Neuronal stem cell (in vitro differentiated cells): Measurements from ENCODE around the gene H2AZ2.
A peak's percentile ranks its signal among the peaks of the same experiment; 100 is the strongest.

ENCODE experiments used
- DNase-seq: peaks from one replicate; pipeline ENCODE4 v3.0.0-alpha.2; 2013; ENCODE audit warnings: low spot score
- H2AFZ ChIP-seq: one replicate; pipeline ENCODE4 v1.6.1; 2013; ENCODE audit warnings: mild to moderate bottlenecking, low read length, inconsistent platforms
- H2AK5ac ChIP-seq: 2 replicates; pipeline ENCODE4 v1.6.1; 2013; ENCODE audit warnings: low read depth, mild to moderate bottlenecking, inconsistent platforms, low read length, moderate library complexity, mixed read lengths
- H2BK120ac ChIP-seq: 2 replicates; pipeline ENCODE4 v1.6.1; 2013; ENCODE audit warnings: low read depth, mild to moderate bottlenecking, inconsistent platforms, low read length, moderate library complexity, mixed read lengths
- H2BK12ac ChIP-seq: one replicate; pipeline ENCODE4 v1.6.1; 2013; ENCODE audit warnings: low read length, inconsistent platforms
- H2BK15ac ChIP-seq: 2 replicates; pipeline ENCODE4 v1.6.1; 2013; ENCODE audit warnings: mild to moderate bottlenecking, low read length, inconsistent platforms, mixed read lengths
- H2BK5ac ChIP-seq: one replicate; pipeline ENCODE4 v1.6.1; 2013; ENCODE audit warnings: inconsistent platforms, mild to moderate bottlenecking, low read length, moderate library complexity
- H3K14ac ChIP-seq: one replicate; pipeline ENCODE4 v1.6.1; 2013; ENCODE audit warnings: low read length, inconsistent platforms
- H3K18ac ChIP-seq: 2 replicates; pipeline ENCODE4 v1.6.1; 2013; ENCODE audit warnings: low read length, inconsistent platforms
- H3K23ac ChIP-seq: 2 replicates; pipeline ENCODE4 v1.6.1; 2013; ENCODE audit warnings: low read depth, mild to moderate bottlenecking, mixed read lengths, low read length, inconsistent platforms; ENCODE audit not compliant: poor library complexity
- H3K27ac ChIP-seq: replicated peaks from 3 replicates; pipeline ENCODE4 v1.5.1; 2013; ENCODE audit warnings: low read length, inconsistent platforms
- H3K27me3 ChIP-seq, 3 experiments: 2 replicates each; pipeline ENCODE4 v1.6.1; 2013; ENCODE audit warnings: low read length in 3 of 3, mild to moderate bottlenecking in 2 of 3, inconsistent platforms in 1 of 3, low read depth in 1 of 3, mixed read lengths in 1 of 3, moderate library complexity in 1 of 3; ENCODE audit not compliant: control insufficient read depth in 3 of 3, insufficient read depth in 3 of 3
- H3K36me3 ChIP-seq, 2 donors: replicated peaks in 1 of 2; 2 replicates each; pipeline ENCODE4 v1.6.1; 2013; ENCODE audit warnings: low read length in 2 of 2; ENCODE audit not compliant: control insufficient read depth in 2 of 2, insufficient read depth in 2 of 2
- H3K4ac ChIP-seq: 2 replicates; pipeline ENCODE4 v1.6.1; 2013; ENCODE audit warnings: inconsistent platforms, mild to moderate bottlenecking, low read length, moderate library complexity
- H3K4me1 ChIP-seq, 2 donors: 1 replicate in 1 of 2; 2 replicates in 1 of 2; pipeline ENCODE4 v1.6.1; 2013; ENCODE audit warnings: low read length in 2 of 2, low read depth in 1 of 2; ENCODE audit not compliant: control insufficient read depth in 2 of 2, insufficient read depth in 1 of 2
- H3K4me2 ChIP-seq: one replicate; pipeline ENCODE4 v1.6.1; 2013; ENCODE audit warnings: mild to moderate bottlenecking, low read length, inconsistent platforms; ENCODE audit not compliant: insufficient read depth, poor library complexity, severe bottlenecking
- H3K4me3 ChIP-seq, 2 donors: 2 replicates each; pipeline ENCODE4 v1.5.1; 2013; ENCODE audit warnings: low read length in 2 of 2, mild to moderate bottlenecking in 2 of 2, inconsistent platforms in 1 of 2, moderate library complexity in 1 of 2
- H3K79me1 ChIP-seq: one replicate; pipeline ENCODE4 v1.6.1; 2013; ENCODE audit warnings: low read depth, mild to moderate bottlenecking, inconsistent platforms, low read length, moderate library complexity
- H3K9ac ChIP-seq: one replicate; pipeline ENCODE4 v1.6.1; 2013; ENCODE audit warnings: mild to moderate bottlenecking, low read depth, low read length, inconsistent platforms; ENCODE audit not compliant: poor library complexity
- H3K9me3 ChIP-seq, 2 donors: replicated peaks in 1 of 2; 2 replicates each; pipeline versions ENCODE3 to v1.6.1; 2013; ENCODE audit warnings: low read length in 2 of 2, mild to moderate bottlenecking in 2 of 2, inconsistent platforms in 1 of 2, low read depth in 1 of 2, mixed read lengths in 1 of 2, moderate library complexity in 1 of 2; ENCODE audit not compliant: control insufficient read depth in 2 of 2, insufficient read depth in 1 of 2
- H4K8ac ChIP-seq: one replicate; pipeline ENCODE4 v1.6.1; 2013; ENCODE audit warnings: low read depth, mild to moderate bottlenecking, inconsistent platforms, low read length, moderate library complexity
- H4K91ac ChIP-seq: one replicate; pipeline ENCODE4 v1.6.1; 2013; ENCODE audit warnings: low read length, low read depth, mild to moderate bottlenecking, inconsistent platforms; ENCODE audit not compliant: poor library complexity
- WGBS, 2 donors: extraction: QIAGEN DNeasy Blood & Tissue Kit; methylation state at CpG; one replicate each; pipeline ENCODE4 v1.1.7; 2013; ENCODE audit warnings: missing lambda C conversion rate in 2 of 2, mixed read lengths in 1 of 2; ENCODE audit not compliant: insufficient read length in 2 of 2, insufficient replicate concordance in 1 of 2; ENCODE audit errors: extremely low coverage in 2 of 2; 5-methylcytosine and 5-hydroxymethylcytosine counted together

The H2AZ2 gene

DNA sequence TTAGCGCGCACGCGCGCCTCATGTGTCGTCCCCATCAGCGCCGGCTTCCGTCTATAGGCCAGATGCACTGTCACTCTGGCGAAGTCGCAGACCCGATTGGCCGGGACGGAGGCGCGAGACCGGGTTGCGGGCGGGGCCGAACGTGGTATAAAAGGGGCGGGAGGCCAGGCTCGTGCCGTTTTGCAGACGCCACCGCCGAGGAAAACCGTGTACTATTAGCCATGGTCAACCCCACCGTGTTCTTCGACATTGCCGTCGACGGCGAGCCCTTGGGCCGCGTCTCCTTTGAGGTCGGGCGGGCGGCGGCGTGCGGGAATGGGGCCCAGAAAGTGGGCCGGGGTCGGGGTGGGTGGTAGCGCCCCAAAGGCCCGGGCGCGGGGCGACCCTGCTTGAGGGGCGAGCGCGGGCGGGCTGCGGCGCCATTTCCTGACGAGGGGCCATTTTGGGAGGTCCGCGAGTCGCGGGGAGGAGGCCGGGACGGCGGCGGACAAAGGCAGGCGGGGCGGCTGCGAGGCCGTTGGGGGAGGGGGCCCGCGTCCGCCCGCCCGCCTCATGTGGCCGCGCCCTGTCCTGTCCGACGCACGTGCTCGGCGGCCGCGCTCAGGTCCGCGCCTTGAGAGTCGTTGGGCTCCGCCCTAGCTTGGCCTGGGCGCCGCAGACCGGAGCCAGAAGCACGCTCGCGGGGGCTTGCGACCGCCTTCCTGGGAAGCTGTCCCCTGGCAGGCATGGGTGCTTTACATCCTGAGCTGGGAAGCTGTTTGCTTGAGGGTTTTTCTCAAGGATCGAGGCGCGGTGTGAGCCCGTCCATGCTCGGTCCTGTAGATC is 51.2 kb downstream of the H2AZ2 start, which contains the start of gene PPIA:
Gene PPIA, plus strand, starts transcription at position 178 of the 825 bp plus-strand sequence. Its CDS starts 44 bp downstream, at position 222.
- Histone ChIP-seq H3K4me3 (peak within 1 kb of the TSS; percentile 80 to 93), H3K79me1 (peaks cover 4% of the 10 kb centered on the region), H2BK5ac (peak within 1 kb of the TSS; percentile 90), H2BK12ac (peak within 1 kb of the TSS; percentile 63), H3K4ac (peak within 1 kb of the TSS; percentile 81), H3K36me3 (peaks cover 22 to 40% of the 10 kb centered on the region in 2 donors), H3K4me2 (peak within 1 kb of the TSS; percentile 92), H3K4me1 (peaks cover 6 to 7% of the 10 kb centered on the region in 2 donors), H3K9ac (peak within 1 kb of the TSS; percentile 95), H3K14ac (peak within 1 kb of the TSS; percentile 97), H2AFZ (peak within 1 kb of the TSS; percentile 89), H3K27me3 (no peaks in the 10 kb centered on the region), H2BK15ac (peak within 1 kb of the TSS; percentile 96), H3K9me3 (peaks cover 0 to 1% of the 10 kb centered on the region in 2 donors), H3K18ac (peak within 1 kb of the TSS; percentile 98), H2BK120ac (peak within 1 kb of the TSS; percentile 67), H2AK5ac (peak within 1 kb of the TSS; percentile 100), H3K27ac (peak within 1 kb of the TSS; percentile 89), H3K23ac (peak within 1 kb of the TSS; percentile 98), H4K8ac (peak within 1 kb of the TSS; percentile 94), H4K91ac (peak within 1 kb of the TSS; percentile 79)
- WGBS, 2 donors: no CpG with 5 or more reads among the region's 99 CpGs
- DNase-seq: peak; percentile 97

DNA sequence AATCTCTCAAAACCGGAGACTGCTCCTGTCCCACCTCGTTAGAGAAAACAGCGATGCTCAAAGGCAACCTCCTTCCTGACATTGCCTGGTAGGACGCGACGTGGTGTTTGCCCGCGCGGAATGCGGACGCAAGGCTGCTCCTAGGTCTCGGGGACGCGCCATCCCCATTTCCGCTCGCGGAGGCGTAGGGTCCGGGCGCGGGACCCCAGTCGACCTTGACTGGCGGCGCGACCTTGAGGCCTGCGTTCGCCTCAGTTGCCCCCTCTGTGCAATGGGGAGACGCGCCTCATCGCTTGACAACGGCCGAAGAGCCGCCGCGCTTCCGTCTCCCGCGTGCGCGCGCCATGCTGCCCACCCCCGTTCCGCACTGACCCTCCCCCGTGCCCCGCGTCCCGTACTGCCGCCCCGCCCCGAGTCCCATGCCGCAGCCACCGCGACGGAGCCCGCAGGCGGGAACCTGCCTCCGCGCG is 51.8 kb downstream of the H2AZ2 start:
- DNase-seq: no peak
- peak overlapping the region; percentile 63 for H2BK12ac ChIP-seq
- H3K4ac ChIP-seq: peak overlapping the region; percentile 81
- H3K4me2 ChIP-seq: peak overlapping the region; percentile 92
- peak overlapping the region; percentile 96 for H2BK15ac ChIP-seq
- peak overlapping the region; percentile 98 for H3K18ac ChIP-seq
- peak overlapping the region; percentile 86 for H3K9ac ChIP-seq
- peak overlapping the region; percentile 43 for H2AK5ac ChIP-seq
- H3K4me1 ChIP-seq: peaks cover 6 to 7% of the 10 kb centered on the region in 2 donors
- no peak overlapping the region for H2BK120ac ChIP-seq
- H3K79me1 ChIP-seq: peaks cover 4% of the 10 kb centered on the region
- peak overlapping the region; percentile 47 for H3K14ac ChIP-seq
- peak overlapping the region; percentile 90 for H2BK5ac ChIP-seq
- WGBS, 2 donors: no CpG with 5 or more reads among the region's 59 CpGs
- peak overlapping the region; percentile 89 for H2AFZ ChIP-seq
- peaks cover 19 to 35% of the 10 kb centered on the region in 2 donors for H3K36me3 ChIP-seq
- H3K27me3 ChIP-seq: no peaks in the 10 kb centered on the region
- peaks cover 0 to 1% of the 10 kb centered on the region in 2 donors for H3K9me3 ChIP-seq
- H3K4me3 ChIP-seq: peak overlapping the region; percentile 80 to 89
- H3K27ac ChIP-seq: no peak overlapping the region
- peak overlapping the region; percentile 98 for H3K23ac ChIP-seq
- peak overlapping the region; percentile 79 for H4K91ac ChIP-seq
- H4K8ac ChIP-seq: peak overlapping the region; percentile 88

GRCh38 chr7:44794331-44794730 is 53.6 kb downstream of the H2AZ2 start:
- no peak overlapping the region for H3K27ac ChIP-seq
- no peak overlapping the region for H2AFZ ChIP-seq
- H2BK12ac ChIP-seq: no peak overlapping the region
- no peak overlapping the region for H3K9ac ChIP-seq
- H2AK5ac ChIP-seq: no peak overlapping the region
- no peak overlapping the region for H2BK15ac ChIP-seq
- no peak overlapping the region for H2BK120ac ChIP-seq
- peaks cover 0 to 1% of the 10 kb centered on the region in 2 donors for H3K9me3 ChIP-seq
- no peak overlapping the region for H3K4me2 ChIP-seq
- no peak overlapping the region for H2BK5ac ChIP-seq
- no peak overlapping the region for H4K8ac ChIP-seq
- no peak overlapping the region for H3K4ac ChIP-seq
- peaks cover 4% of the 10 kb centered on the region for H3K79me1 ChIP-seq
- H3K36me3 ChIP-seq: peaks cover 7 to 18% of the 10 kb centered on the region in 2 donors
- no CpG with 5 or more reads among the region's 3 CpGs for WGBS, 2 donors
- no peak overlapping the region for H3K23ac ChIP-seq
- no peak overlapping the region for H3K18ac ChIP-seq
- peaks cover 0 to 1% (median 0%) of the 10 kb centered on the region in 3 experiments for H3K27me3 ChIP-seq
- DNase-seq: no peak
- H3K14ac ChIP-seq: no peak overlapping the region
- H3K4me1 ChIP-seq: peaks cover 6 to 7% of the 10 kb centered on the region in 2 donors
- no peak overlapping the region for H3K4me3 ChIP-seq
- no peak overlapping the region for H4K91ac ChIP-seq

DNA sequence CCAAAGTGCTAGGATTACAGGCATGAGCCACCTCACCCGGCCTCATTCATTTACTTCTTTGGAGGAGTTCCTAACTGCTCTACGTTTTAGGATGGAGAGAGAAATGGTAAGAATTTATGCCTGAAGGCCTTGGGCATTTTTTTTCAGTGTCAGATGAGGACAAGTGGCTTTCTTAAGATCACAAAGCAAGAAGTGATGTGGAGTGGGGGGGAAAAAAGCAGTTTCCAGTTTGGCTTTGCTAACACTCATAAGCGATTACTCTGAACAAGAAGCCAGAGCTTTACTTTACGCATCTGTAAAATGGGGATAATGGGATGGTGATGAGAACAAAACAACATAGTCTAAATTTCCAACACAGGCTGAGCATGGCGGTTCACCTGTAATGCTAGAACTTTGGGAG is 54.0 kb downstream of the H2AZ2 start:
- Histone ChIP-seq H3K9me3 (peaks cover 0 to 1% of the 10 kb centered on the region in 2 donors), H4K8ac (no peak overlapping the region), H2BK15ac (no peak overlapping the region), H2AFZ (no peak overlapping the region), H3K9ac (no peak overlapping the region), H3K4ac (no peak overlapping the region), H2BK12ac (no peak overlapping the region), H4K91ac (no peak overlapping the region), H3K27me3 (peaks cover 0 to 1% (median 0%) of the 10 kb centered on the region in 3 experiments), H3K27ac (no peak overlapping the region), H3K79me1 (peaks cover 4% of the 10 kb centered on the region), H3K36me3 (peaks cover 6 to 14% of the 10 kb centered on the region in 2 donors), H3K23ac (no peak overlapping the region), H2BK5ac (no peak overlapping the region), H3K18ac (no peak overlapping the region), H2BK120ac (no peak overlapping the region), H2AK5ac (no peak overlapping the region), H3K4me3 (no peak overlapping the region), H3K4me1 (peaks cover 6 to 7% of the 10 kb centered on the region in 2 donors), H3K4me2 (no peak overlapping the region), H3K14ac (no peak overlapping the region)
- no CpG with 5 or more reads among the region's 5 CpGs for WGBS, 2 donors
- no peak for DNase-seq
